Vagina (tissue), 2 donors: ENCODE results near the gene NFIB. TPM values are rescaled to one million over a fixed set of nuclear protein-coding genes. Genes with fewer than 3 reads are reported as not detected.

Experiments used
- DNase-seq, 2 donors: peaks; one replicate each; pipeline ENCODE4 v3.0.0-alpha.2; 2017; ENCODE audit errors: extremely low spot score in 2 of 2
- H3K27ac ChIP-seq: fragments of 200-600 bp; sonication (generic); one replicate; pipeline ENCODE4 v1.5.1; 2019
- H3K27me3 ChIP-seq: fragments of 200-600 bp; sonication (generic); one replicate; pipeline ENCODE4 v1.5.1; 2019
- H3K36me3 ChIP-seq, 2 donors: fragments of 200-600 bp; sonication (generic); one replicate each; pipeline ENCODE4 v1.5.1; 2017 to 2019
- H3K4me1 ChIP-seq: fragments of 200-600 bp; sonication (generic); one replicate; pipeline ENCODE4 v1.5.1; 2019
- H3K4me3 ChIP-seq, 2 donors: fragments of 200-600 bp; sonication (generic); 1 replicate in 1 of 2; 2 replicates in 1 of 2; pipeline ENCODE4 v1.5.1; 2016 to 2019
- H3K9me3 ChIP-seq: fragments of 200-600 bp; sonication (generic); one replicate; pipeline ENCODE4 v1.5.1; 2019
- CTCF ChIP-seq, 3 experiments: fragments of 450-650 bp in 2 of 3; fragments of 200-600 bp in 1 of 3; sonication (generic) in 1 of 3; IDR thresholded peaks; one replicate each; pipeline ENCODE4 v1.5.1; 2017 to 2019; ENCODE audit warnings: antibody characterized with exemption in 3 of 3, mild to moderate bottlenecking in 2 of 3, moderate library complexity in 2 of 3
- POLR2A ChIP-seq, 2 donors: fragments of 450-650 bp; IDR thresholded peaks; one replicate each; pipeline ENCODE4 v1.6.1; 2017; ENCODE audit warnings: antibody characterized with exemption in 2 of 2, mild to moderate bottlenecking in 2 of 2, moderate library complexity in 2 of 2
- POLR2AphosphoS5 ChIP-seq, 2 donors: sonication (generic); formaldehyde crosslinking; IDR thresholded peaks; one replicate each; pipeline ENCODE4 v1.9.0; 2017; ENCODE audit warnings: antibody characterized with exemption in 2 of 2, mild to moderate bottlenecking in 2 of 2, low read depth in 1 of 2; ENCODE audit not compliant: insufficient read depth in 1 of 2
- intact Hi-C: fragments of 100-400 bp; cut with DNase I; formaldehyde crosslinking; loops from one replicate; pipeline ENCODE4 v1.15.1; 2023
- total RNA-seq: library from RNA; depleted of rRNA; stranded (reverse); fragments of >200 nt; gene quantifications from one replicate; pipeline ENCODE4 v1.2.3, GENCODE V29; 2016

NFIB gene
- total RNA-seq, 1 donor from 2014 or later: 73.4 TPM

- Histone ChIP-seq H3K36me3 (no peaks in the 10 kb centered on the region), H3K27me3 (no peaks in the 10 kb centered on the region), H3K27ac (no peak overlapping the region), H3K4me3 (no peak overlapping the region), H3K4me1 (peaks cover 27% of the 10 kb centered on the region), H3K9me3 (no peaks in the 10 kb centered on the region)
- no peak for DNase-seq
- intact Hi-C loops: no loop called here
- TF ChIP-seq POLR2AphosphoS5 (IDR thresholded peaks at IDR 0.05; ENCODE audit: insufficient read depth in 1 of 2, low read depth in 1 of 2) (no peak), POLR2A (IDR thresholded peaks at IDR 0.05) (no peak), CTCF (IDR thresholded peaks at IDR 0.05) (no peak)
Observed at GRCh38 chr9:14294659-14295058, 19.3 kb downstream of the NFIB start.

GRCh38 chr9:14293801-14294200 is 20.1 kb downstream of the NFIB start:
- Histone ChIP-seq H3K27ac (no peak overlapping the region), H3K4me1 (peaks cover 22% of the 10 kb centered on the region), H3K36me3 (no peaks in the 10 kb centered on the region)

GRCh38 chr9:14292181-14292739 is 21.7 kb downstream of the NFIB start:
- peaks cover 18% of the 10 kb centered on the region for H3K4me1 ChIP-seq
- no peak overlapping the region for H3K4me3 ChIP-seq

More at GRCh38 chr9:14293801-14294200, 20.1 kb downstream of the NFIB start:
- no peak for DNase-seq
- TF ChIP-seq POLR2AphosphoS5 (IDR thresholded peaks at IDR 0.05; ENCODE audit: insufficient read depth in 1 of 2, low read depth in 1 of 2) (no peak), CTCF (IDR thresholded peaks at IDR 0.05) (no peak), POLR2A (IDR thresholded peaks at IDR 0.05) (no peak)
- Histone ChIP-seq H3K4me3 (no peak overlapping the region), H3K27me3 (no peaks in the 10 kb centered on the region), H3K9me3 (no peaks in the 10 kb centered on the region)
- intact Hi-C loops: no loop called here

GRCh38 chr9:14289916-14290315 is 24.0 kb downstream of the NFIB start:
- Histone ChIP-seq H3K9me3 (no peaks in the 10 kb centered on the region), H3K27ac (no peak overlapping the region), H3K4me1 (peaks cover 18% of the 10 kb centered on the region), H3K27me3 (no peaks in the 10 kb centered on the region), H3K4me3 (no peak overlapping the region), H3K36me3 (no peaks in the 10 kb centered on the region)
- no peak for DNase-seq
- no peak for TF ChIP-seq POLR2A (IDR thresholded peaks at IDR 0.05)
- no peak for TF ChIP-seq POLR2AphosphoS5 (IDR thresholded peaks at IDR 0.05; ENCODE audit: insufficient read depth in 1 of 2, low read depth in 1 of 2)
- no peak for TF ChIP-seq CTCF (IDR thresholded peaks at IDR 0.05)
- intact Hi-C loops: no loop called here

More at GRCh38 chr9:14292181-14292739, 21.7 kb downstream of the NFIB start:
- intact Hi-C loops: no loop called here
- no peak for TF ChIP-seq POLR2AphosphoS5 (IDR thresholded peaks at IDR 0.05; ENCODE audit: insufficient read depth in 1 of 2, low read depth in 1 of 2)
- TF ChIP-seq POLR2A (IDR thresholded peaks at IDR 0.05): no peak
- TF ChIP-seq CTCF (IDR thresholded peaks at IDR 0.05): no peak
- no peak for DNase-seq
- H3K27me3 ChIP-seq: no peaks in the 10 kb centered on the region
- no peaks in the 10 kb centered on the region for H3K36me3 ChIP-seq
- no peak overlapping the region for H3K27ac ChIP-seq
- no peaks in the 10 kb centered on the region for H3K9me3 ChIP-seq

- H3K27ac ChIP-seq: no peak overlapping the region
- H3K36me3 ChIP-seq: no peaks in the 10 kb centered on the region
- intact Hi-C loops: no loop called here
- DNase-seq: no peak
- no peaks in the 10 kb centered on the region for H3K9me3 ChIP-seq
- H3K27me3 ChIP-seq: no peaks in the 10 kb centered on the region
- H3K4me3 ChIP-seq: no peak overlapping the region
- TF ChIP-seq POLR2AphosphoS5 (IDR thresholded peaks at IDR 0.05; ENCODE audit: insufficient read depth in 1 of 2, low read depth in 1 of 2) (no peak), POLR2A (IDR thresholded peaks at IDR 0.05) (no peak), CTCF (IDR thresholded peaks at IDR 0.05) (no peak)
- H3K4me1 ChIP-seq: peaks cover 12% of the 10 kb centered on the region
Observed at GRCh38 chr9:14288433-14288832, 25.5 kb downstream of the NFIB start.
